Thoracic aorta (tissue), 2 donors: ENCODE measurements around the gene DCHS2. TPM values are rescaled to one million over a fixed set of nuclear protein-coding genes. Genes with fewer than 3 reads are reported as not detected.

Experiments
- ATAC-seq: fragments of 150-250 bp; one replicate; pipeline ENCODE4 v1.8.0; 2017; ENCODE audit warnings: low read depth; ENCODE audit not compliant: insufficient number of reproducible peaks, low FRiP score
- DNase-seq: peaks from one replicate; pipeline ENCODE4 v3.0.0-alpha.2; 2020; ENCODE audit warnings: low spot score
- H3K27ac ChIP-seq, 2 donors: fragments of 200-600 bp; sonication (generic); 1 replicate in 1 of 2; 2 replicates in 1 of 2; pipeline ENCODE4 v1.5.1; 2016; ENCODE audit warnings: mild to moderate bottlenecking in 2 of 2, moderate library complexity in 2 of 2
- H3K27me3 ChIP-seq: fragments of 200-600 bp; sonication (generic); replicated peaks from 2 replicates; pipeline ENCODE4 v1.6.0; 2016; ENCODE audit warnings: mild to moderate bottlenecking; ENCODE audit not compliant: insufficient read depth
- H3K36me3 ChIP-seq: fragments of 200-600 bp; sonication (generic); one replicate; pipeline ENCODE4 v1.5.1; 2016
- H3K4me1 ChIP-seq, 2 donors: fragments of 200-600 bp; sonication (generic); 1 replicate in 1 of 2; 2 replicates in 1 of 2; pipeline versions ENCODE4 v1.5.1 to v1.6.0; 2016; ENCODE audit warnings: low read depth in 2 of 2, mild to moderate bottlenecking in 1 of 2; ENCODE audit not compliant: control insufficient read depth in 1 of 2
- H3K4me3 ChIP-seq: fragments of 200-600 bp; sonication (generic); 2 replicates; pipeline ENCODE4 v1.5.1; 2016; ENCODE audit warnings: mild to moderate bottlenecking
- H3K9me3 ChIP-seq: fragments of 200-600 bp; sonication (generic); 2 replicates; pipeline ENCODE4 v1.5.1; 2016
- total RNA-seq, 2 donors: library from RNA; depleted of rRNA; stranded (reverse); fragments of >200 nt; gene quantifications; one replicate each; pipeline versions ENCODE4 v1.1.0 to v1.2.3, GENCODE V29; 2016
- TF ChIP-seq, protein P1 (sequence below): fragments of 200-600 bp; sonication (generic); IDR thresholded peaks from one replicate; pipeline ENCODE4 v1.5.1; 2019; ENCODE audit warnings: antibody characterized with exemption

Gene DCHS2
- total RNA-seq, 2 donors from 2014 or later: 0.35 TPM; not detected in 1

GRCh38 chr4:154308207-154308606 is 183.4 kb downstream of the DCHS2 start:
- no peak for DNase-seq
- no peak overlapping the region for H3K27ac ChIP-seq
- H3K36me3 ChIP-seq: no peaks in the 10 kb centered on the region
- ATAC-seq: no peak
- no peak overlapping the region for H3K4me3 ChIP-seq
- no peaks in the 10 kb centered on the region for H3K27me3 ChIP-seq
- TF ChIP-seq, protein P1, sequence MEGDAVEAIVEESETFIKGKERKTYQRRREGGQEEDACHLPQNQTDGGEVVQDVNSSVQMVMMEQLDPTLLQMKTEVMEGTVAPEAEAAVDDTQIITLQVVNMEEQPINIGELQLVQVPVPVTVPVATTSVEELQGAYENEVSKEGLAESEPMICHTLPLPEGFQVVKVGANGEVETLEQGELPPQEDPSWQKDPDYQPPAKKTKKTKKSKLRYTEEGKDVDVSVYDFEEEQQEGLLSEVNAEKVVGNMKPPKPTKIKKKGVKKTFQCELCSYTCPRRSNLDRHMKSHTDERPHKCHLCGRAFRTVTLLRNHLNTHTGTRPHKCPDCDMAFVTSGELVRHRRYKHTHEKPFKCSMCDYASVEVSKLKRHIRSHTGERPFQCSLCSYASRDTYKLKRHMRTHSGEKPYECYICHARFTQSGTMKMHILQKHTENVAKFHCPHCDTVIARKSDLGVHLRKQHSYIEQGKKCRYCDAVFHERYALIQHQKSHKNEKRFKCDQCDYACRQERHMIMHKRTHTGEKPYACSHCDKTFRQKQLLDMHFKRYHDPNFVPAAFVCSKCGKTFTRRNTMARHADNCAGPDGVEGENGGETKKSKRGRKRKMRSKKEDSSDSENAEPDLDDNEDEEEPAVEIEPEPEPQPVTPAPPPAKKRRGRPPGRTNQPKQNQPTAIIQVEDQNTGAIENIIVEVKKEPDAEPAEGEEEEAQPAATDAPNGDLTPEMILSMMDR: no peak
- H3K4me1 ChIP-seq: no peaks in the 10 kb centered on the region
- no peaks in the 10 kb centered on the region for H3K9me3 ChIP-seq

- no peaks in the 10 kb centered on the region for H3K36me3 ChIP-seq
- no peaks in the 10 kb centered on the region for H3K9me3 ChIP-seq
- H3K4me3 ChIP-seq: no peak overlapping the region
- H3K4me1 ChIP-seq: no peaks in the 10 kb centered on the region
- DNase-seq: no peak
- H3K27ac ChIP-seq: no peak overlapping the region
- ATAC-seq: no peak
- no peaks in the 10 kb centered on the region for H3K27me3 ChIP-seq
- TF ChIP-seq, protein P1: no peak
Measured at GRCh38 chr4:154307451-154307850, 184.1 kb downstream of the DCHS2 start.

DNA sequence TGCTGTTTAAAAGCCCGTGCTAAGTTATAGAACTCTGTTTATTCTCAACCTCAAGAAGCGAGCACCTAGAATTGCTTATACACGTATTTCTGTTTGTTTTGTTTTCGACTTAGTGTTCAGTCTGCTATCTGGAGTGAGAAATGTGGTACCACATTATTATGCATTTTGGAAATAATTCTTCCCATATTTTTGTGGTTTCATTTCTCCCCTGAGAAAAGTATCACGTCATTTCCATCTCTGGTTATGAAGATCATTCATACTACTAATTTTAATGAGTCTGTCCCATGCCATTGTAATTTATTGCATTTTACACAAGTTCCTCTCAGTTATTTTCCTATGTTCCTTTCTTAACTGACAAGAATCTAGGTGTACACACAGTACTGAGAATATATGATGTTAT is 186.0 kb downstream of the DCHS2 start:
- TF ChIP-seq, protein P1: no peak
- DNase-seq (no peak), ATAC-seq (no peak)
- H3K27me3 ChIP-seq: no peaks in the 10 kb centered on the region
- no peaks in the 10 kb centered on the region for H3K4me1 ChIP-seq
- H3K9me3 ChIP-seq: no peaks in the 10 kb centered on the region
- H3K4me3 ChIP-seq: no peak overlapping the region
- no peaks in the 10 kb centered on the region for H3K36me3 ChIP-seq
- no peak overlapping the region for H3K27ac ChIP-seq

- Histone ChIP-seq H3K27ac (no peak overlapping the region), H3K4me1 (no peaks in the 10 kb centered on the region), H3K4me3 (no peak overlapping the region), H3K36me3 (no peaks in the 10 kb centered on the region), H3K9me3 (no peaks in the 10 kb centered on the region), H3K27me3 (no peaks in the 10 kb centered on the region)
- no peak for DNase-seq
- no peak for ATAC-seq
- TF ChIP-seq, protein P1: no peak
Measured at GRCh38 chr4:154304679-154305078, 186.9 kb downstream of the DCHS2 start.

GRCh38 chr4:154294652-154295350 is 196.8 kb downstream of the DCHS2 start:
- no peak for DNase-seq
- Histone ChIP-seq H3K4me3 (no peak overlapping the region), H3K27ac (no peak overlapping the region), H3K9me3 (no peaks in the 10 kb centered on the region), H3K27me3 (no peaks in the 10 kb centered on the region), H3K36me3 (no peaks in the 10 kb centered on the region), H3K4me1 (no peaks in the 10 kb centered on the region)
- TF ChIP-seq, protein P1: no peak
- no peak for ATAC-seq
